Stimulated activated CD4-positive, alpha-beta T cell treated with anti-CD3 and anti-CD28 coated beads, Interleukin-2, amount 100 ng/mL, for 4 hours (primary cell): ENCODE measurements around the gene PLGLB1.
"Not testable (repeated sequence)": the region's sequence is repeated elsewhere in the genome, so short reads cannot be mapped to it uniquely, and the experiment has no call there.

ENCODE experiments used
- DNase-seq: peaks from one replicate; pipeline ENCODE4 v3.0.0-alpha.2; 2020; ENCODE audit warnings: low read depth

Gene PLGLB1

DNA sequence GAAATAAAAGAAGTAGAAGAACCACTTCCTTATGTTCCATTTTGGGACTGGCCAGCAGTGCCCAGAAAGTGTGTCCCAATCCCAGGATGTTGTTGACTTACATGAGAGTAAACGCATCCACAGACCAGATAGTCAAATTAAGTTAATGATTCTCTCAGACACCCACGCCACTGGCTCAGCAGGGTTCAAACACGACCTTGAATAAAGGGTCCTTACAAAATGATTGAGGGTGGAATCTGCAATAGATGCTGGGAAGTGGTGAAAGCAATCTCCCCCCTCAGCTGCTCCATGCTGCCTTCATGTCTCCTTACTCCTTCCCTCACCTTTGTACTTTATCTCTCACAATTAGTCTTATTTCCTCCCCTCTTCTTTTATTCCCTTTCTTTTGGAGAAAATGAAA, at the start of gene PLGLB1:
Gene PLGLB1 (minus strand): TSS at position 101 of the 400 bp plus-strand sequence. CDS start 61 bp downstream, at position 40.
- DNase-seq, result not testable (repeated sequence)

DNA sequence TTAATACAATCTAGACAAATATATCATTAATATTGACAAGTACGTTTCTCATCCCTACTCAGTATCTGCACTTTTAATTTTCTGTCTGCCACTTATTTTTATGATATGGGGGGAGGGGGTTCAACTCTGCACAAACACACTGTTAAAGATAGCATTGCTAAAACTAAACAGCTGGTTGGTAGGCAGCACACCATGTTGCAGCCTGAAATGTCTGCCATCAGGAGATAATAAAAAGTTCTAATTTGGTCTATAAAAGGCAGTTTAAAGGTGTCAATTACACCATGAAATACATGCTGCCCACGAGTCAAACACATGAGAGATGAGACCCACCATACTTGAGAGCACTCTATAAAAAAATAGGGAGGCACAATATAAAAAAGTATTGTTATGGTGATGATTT, 42.7 kb upstream of the PLGLB1 start:
- not testable (repeated sequence) for DNase-seq

DNA sequence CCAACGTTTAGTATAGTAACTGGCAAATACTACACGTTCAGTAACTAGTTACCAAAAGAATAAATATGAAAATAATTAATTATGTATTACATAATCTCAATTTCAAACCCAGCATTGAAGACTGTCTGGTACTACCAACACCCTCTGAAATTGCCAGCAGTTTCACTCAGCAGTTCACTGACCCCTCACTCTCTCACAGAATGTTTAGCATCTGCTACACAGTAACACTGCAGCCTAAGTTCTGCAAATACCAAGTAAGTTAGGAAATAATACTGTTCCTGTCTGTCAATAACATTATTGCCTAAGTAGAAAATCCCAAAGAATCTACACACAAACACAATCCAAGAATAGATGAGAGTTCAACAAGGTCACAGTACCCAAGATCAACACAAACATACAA, 41.8 kb upstream of the PLGLB1 start:
- not testable (repeated sequence) for DNase-seq

DNA sequence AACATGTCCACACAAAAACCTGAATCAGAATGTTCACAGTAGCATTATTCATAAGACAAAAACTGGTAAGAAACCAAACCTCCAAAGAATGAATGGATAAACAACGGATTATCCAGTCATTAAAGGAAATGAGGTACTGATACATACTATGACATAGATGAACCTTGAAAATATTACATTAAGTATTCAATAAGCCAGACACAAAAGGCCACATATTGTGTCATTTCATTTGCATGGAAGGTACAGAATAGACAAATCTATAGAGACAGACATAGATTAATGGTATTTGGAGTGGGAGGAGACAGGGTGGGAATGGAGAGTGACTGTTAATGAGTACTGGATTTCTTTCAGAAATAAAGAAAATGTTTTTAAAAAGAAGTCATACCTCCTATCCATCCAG, 39.9 kb upstream of the PLGLB1 start:
- not testable (repeated sequence) for DNase-seq

DNA sequence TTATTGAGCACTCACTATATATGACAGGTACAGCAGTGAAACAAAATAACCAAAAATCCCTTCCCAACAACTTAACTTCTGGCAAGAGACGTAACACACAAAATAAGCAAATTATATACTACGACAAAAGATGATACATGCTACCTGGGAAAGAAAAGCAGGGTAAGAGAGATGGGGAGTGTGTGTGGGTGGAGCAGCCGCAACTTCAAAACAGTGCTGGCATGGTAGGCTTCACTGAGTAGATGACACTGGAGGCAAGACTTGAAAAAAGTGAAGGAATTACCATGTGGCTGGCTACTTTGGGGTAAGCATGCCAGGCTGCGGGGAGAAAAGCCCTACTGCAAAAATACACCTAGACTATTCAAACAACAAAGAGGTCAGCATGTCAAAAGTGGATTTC, 36.0 kb upstream of the PLGLB1 start:
- not testable (repeated sequence) for DNase-seq

DNA sequence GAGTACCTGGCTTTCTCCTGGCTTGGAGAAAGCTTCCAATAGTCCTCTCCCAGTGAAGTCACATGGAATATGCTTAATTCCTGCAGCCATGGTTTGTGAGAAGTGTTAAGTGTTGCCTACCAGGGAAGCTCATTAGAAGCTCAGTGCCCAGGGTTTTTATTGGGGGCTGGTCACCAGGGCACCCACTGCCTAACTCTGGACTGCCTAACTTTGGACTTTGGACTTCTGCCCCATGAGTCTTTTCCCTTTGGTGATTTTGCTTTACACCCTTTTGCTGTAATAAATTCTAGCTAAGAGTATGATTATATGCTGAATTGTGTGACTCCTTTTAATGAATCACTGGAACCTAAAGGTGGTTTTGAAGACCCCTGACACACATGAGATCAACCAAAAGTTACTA, 35.2 kb upstream of the PLGLB1 start:
- DNase-seq, result not testable (repeated sequence)

DNA sequence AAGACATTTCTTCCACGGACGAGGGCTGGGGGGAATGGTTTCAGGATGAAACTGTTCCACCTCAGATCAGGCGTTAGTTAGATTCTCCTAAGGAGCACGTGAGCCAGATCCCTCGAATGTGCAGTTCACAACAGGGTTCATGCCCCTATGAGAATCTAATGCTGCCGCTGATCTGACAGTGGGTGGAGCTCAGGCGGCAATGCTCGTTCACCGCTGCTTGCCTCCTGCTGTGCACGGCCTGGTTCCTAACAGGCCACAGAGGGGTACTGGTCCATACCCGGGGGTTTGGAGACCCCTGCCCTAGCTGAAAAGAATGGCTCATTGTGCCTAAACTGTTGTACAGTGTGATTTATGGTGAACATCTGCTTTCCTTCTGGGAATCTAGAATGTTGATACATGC, 34.8 kb upstream of the PLGLB1 start:
- not testable (repeated sequence) for DNase-seq

DNA sequence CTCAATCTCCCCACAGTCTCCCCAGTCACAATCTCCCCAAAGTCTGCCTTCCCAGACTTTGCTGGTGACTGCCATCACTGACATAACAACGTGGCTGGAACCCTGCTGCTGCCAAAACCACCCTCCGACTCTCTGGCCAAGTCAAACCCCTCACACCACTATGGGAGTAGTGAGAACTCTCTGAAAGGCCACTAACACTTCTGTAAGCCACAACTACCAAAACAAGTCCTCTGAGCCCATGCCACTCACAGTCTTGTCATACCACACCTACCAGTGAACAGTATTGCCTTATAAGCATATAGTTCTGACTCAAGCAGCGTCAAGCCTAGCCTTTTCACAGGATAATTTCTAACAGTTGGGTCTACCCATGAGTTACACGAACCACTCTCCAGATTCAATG, 32.7 kb upstream of the PLGLB1 start:
- not testable (repeated sequence) for DNase-seq

DNA sequence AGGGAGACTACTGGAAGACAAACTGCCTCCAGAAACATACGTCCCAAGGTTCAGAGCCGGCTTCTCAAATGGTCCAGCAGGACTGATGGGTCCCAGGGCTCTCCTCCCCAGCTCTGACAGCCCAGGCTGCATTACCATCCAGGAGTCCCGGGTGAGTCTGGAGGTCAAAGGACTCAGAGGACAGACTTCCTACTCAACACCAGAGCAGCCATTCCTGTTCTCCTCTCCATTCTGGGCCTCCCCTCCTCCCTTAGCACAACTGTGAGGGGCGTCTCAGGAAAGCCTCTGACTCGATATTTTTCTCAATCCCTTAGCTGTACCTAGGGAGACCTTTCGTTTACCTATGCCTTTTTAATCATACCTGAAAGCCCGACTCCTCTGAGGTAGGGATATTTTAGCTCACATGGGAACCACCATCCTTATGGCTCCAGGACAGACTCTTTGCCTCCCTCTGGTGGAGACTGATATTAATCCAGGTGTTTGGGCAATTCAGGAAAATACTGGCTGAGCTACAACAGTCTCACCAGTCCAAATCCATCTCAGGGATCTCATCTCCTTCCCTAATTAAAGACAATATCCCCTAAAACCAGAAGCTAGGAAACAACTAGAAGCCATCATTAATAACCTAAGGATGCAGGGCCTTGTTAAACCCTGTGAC, 19.8 kb upstream of the PLGLB1 start:
- DNase-seq, result not testable (repeated sequence)

DNA sequence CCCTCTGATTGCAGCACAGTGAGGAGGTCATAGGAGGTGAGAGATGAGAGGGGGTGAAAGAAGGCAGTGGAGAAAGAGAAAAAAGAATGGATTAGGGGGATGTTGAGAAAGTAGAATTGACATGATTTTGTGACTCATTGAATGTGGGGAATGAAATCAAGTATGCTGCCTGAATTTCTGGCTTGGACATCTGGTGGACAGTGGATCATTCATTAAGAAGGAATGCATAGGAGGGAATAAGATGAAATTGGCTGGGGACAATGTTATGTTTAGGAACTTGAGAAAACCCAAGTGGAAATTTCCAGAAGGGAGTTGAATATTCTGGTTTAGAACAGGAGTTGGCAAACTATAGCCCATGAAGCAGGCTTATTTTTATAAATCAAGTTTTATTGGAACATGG, 7.0 kb upstream of the PLGLB1 start:
- not testable (repeated sequence) for DNase-seq

DNA sequence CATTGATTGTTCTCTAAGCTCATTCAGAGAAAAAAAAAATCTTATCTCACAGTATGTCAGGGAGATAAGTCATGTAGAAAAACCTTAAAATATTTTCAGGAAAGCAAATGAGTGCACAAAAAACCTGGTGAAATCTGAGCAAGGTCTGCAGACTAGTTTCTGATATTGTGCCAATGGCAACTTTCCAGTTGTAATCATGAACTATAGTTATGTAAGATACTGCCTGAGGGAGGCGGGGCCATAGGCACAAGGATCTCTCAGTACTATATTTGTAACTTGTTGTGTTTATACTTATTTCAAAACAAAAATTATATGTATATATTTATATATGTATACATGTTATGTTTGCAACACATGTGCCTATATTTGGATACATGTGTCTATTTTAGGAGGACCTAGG, 5.2 kb upstream of the PLGLB1 start:
- DNase-seq, result not testable (repeated sequence)

DNA sequence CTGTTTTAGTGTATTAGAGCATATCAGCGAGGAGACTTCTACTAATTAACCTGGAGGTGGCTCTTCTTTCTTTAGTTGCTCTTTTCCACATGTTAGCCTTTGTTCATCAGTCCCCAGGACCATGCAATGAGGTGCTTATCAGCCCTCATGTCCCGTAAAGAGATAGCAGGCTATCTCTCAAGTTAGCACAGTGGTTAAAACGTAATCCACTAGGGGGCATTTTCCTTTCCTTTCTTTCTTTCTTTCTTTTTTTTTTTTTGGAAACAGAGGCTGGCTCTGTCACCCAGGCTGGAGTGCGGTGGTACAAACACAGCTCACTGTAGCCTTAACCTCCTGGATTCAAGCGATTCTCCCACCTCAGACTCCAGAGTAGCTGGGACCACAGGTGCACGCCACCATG, 4.3 kb upstream of the PLGLB1 start:
- not testable (repeated sequence) for DNase-seq

DNA sequence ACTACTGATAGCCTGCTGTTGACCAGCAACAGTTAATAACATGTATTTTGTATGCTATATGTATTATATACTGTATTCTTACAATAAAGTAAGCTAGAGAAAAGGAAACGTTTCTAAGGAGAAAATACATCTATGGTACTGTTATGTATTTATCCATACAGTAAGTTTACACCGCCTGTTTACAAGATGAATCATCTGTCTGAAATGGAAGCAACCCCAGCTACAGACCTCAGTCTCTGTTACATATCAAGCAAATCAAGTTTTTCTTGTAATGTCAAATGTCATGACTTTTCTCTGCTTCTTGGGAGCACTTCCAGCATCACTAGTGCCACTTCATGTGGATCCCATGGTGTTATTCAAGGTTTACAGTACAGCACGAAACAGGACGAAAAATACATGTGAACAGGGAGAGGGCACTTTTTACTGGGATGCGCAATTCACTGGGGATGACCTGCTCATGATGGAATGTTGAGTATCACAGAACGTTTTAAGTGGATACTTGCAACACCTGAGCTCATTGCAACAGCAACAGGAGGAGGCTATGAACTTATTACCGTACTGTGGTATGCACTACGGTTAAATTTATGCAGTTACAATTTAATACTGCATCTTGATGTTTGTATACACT, 2.5 kb upstream of the PLGLB1 start:
- not testable (repeated sequence) for DNase-seq

DNA sequence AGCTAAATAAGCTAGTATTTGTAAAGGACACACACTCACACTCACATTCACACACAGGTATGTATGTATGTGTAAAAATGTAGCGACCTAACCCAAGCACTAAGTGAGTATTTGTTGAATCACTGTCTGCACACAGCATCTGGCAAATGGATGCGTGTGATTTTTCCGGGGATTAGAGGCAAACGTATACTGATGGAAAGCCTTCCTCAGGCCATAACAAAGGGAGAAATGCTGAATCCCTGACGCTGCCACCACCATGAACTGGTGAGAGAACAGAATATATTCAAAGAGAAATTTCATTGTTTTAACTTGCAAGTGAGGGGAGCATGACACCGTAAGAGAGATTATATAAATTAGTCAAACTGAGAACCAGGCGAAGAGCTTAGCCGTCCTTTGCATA, 601 bp downstream of the PLGLB1 start:
- DNase-seq, result not testable (repeated sequence)

DNA sequence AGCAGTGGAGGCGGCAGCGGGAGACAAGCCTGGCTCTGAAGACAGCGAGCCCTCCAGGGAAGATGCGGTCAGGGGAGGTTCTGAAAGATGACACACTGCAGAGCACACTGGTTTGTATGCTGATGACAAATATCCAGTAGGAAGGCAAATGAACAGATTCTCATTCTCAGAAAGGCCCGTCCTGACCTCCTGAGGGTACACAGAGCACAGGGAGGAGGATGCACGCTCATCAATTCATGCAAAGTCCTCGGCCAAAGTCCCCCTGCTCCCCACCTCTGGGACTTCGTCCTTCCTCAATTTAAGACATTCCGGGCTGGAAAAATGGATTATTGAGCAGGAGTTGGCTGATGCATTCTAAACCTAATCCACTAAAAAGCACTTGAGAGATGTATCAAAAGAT, 2.6 kb downstream of the PLGLB1 start:
- DNase-seq, result not testable (repeated sequence)

DNA sequence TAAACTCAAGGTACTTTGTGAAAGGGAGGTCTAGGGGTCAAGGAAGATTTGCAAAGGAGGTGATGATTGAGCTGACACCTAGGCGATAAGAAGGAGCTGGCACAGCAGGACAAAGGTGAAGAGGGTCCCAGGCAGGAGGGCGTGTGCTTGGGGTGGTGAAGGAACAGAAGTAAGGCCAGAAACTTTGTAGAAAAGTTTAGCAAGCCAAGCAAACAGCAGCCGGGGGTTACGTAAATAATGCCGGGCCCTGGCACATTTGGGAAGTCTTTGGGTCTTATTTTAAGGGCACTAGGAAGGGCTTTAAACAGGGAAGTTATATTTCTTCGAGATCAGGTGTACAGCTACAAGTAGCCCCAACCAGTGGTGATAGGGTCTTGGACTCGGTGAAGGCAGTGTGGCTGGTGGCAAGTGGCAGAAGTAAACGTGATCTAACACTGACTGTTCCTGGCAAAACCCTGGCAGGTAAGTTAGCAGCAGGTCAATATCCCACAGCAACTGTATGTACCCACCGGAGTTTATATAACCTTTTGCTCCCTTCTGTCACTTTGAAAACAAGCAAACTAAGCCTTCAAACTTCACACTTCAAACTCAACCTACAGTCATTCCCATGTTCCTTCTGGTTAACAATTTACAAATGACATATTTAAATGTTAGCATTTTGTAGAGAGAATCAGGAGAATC, 7.0 kb downstream of the PLGLB1 start:
- not testable (repeated sequence) for DNase-seq

DNA sequence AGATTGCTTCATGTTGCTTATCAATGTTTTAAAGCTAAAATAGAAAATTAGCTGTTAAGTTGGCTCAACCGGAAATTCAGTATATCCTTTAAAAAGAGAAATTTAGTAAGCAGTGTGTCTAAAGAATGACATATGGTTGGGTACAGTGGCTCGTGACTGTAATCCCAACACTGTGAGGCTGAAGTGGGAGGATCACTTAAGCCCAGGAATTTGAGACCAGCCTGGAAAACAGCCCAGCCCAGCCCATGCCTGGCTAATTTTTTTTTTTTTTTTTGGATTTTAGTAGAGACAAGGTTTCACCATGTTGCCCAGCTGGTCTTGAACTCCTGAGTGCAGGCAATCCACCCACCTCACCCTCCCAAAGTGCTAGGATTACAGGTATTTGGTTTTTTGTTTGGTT, 17.2 kb downstream of the PLGLB1 start:
- not testable (repeated sequence) for DNase-seq
